Lower leg skin (tissue), 4 donors: ENCODE data around the gene IL4. TPM values are rescaled to one million over a fixed set of nuclear protein-coding genes. Genes with fewer than 3 reads are reported as not detected.

Experiments
- DNase-seq, 2 donors: peaks; one replicate each; pipeline ENCODE4 v3.0.0-alpha.2; 2019; ENCODE audit warnings: low spot score in 2 of 2
- H3K4me3 ChIP-seq: fragments of 200-600 bp; sonication (generic); 2 replicates; pipeline ENCODE4 v1.5.1; 2017; ENCODE audit warnings: mild to moderate bottlenecking, low read depth; ENCODE audit not compliant: poor library complexity, severe bottlenecking
- POLR2A ChIP-seq, 2 donors: fragments of 450-650 bp; IDR thresholded peaks; one replicate each; pipeline ENCODE4 v1.6.1; 2016 to 2017; ENCODE audit warnings: antibody characterized with exemption in 2 of 2, mild to moderate bottlenecking in 1 of 2, moderate library complexity in 1 of 2
- WGBS, 2 donors: methylation state at CpG; one replicate each; pipeline ENCODE4 v1.1.5; 2018; 5-methylcytosine and 5-hydroxymethylcytosine counted together
- intact Hi-C: fragments of 100-400 bp; cut with DNase I; formaldehyde crosslinking; loops from one replicate; pipeline ENCODE4 v1.15.0; 2023; ENCODE audit warnings: low total_unique reads
- total RNA-seq, 4 donors: library from RNA; depleted of rRNA; stranded (reverse); fragments of >200 nt; gene quantifications; one replicate each; pipeline ENCODE4 v1.1.0, GENCODE V29; 2016
- TF ChIP-seq, protein P1 (sequence below), 3 donors: fragments of 450-650 bp; IDR thresholded peaks; one replicate each; pipeline ENCODE4 v1.5.1; 2016; ENCODE audit warnings: antibody characterized with exemption in 3 of 3, mild to moderate bottlenecking in 3 of 3, moderate library complexity in 2 of 3

IL4 gene
- total RNA-seq, 4 donors from 2014 or later = not detected

DNA sequence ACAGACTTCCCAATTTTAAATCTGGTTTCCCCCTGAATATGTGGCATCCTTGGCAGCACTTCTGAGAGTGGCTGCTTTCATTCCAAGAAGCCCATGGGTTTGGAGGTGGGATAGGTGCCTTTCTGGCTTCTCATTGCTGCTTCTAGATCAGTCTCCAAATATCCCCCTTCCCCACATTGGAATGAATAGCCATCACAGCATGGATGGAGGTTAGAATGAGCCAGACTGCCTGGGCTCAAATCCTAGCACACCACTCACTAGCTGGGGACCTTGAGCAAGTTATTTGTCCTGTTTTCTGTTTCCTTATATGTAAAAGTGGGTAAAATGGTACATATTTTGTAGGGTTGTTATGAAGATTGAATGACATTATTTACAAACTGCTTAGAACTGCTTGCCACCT lies 29.6 kb upstream of the IL4 start:
- no peak for DNase-seq
- H3K4me3 ChIP-seq = no peak overlapping the region
- intact Hi-C loops = no loop called here
- TF ChIP-seq, protein P1, sequence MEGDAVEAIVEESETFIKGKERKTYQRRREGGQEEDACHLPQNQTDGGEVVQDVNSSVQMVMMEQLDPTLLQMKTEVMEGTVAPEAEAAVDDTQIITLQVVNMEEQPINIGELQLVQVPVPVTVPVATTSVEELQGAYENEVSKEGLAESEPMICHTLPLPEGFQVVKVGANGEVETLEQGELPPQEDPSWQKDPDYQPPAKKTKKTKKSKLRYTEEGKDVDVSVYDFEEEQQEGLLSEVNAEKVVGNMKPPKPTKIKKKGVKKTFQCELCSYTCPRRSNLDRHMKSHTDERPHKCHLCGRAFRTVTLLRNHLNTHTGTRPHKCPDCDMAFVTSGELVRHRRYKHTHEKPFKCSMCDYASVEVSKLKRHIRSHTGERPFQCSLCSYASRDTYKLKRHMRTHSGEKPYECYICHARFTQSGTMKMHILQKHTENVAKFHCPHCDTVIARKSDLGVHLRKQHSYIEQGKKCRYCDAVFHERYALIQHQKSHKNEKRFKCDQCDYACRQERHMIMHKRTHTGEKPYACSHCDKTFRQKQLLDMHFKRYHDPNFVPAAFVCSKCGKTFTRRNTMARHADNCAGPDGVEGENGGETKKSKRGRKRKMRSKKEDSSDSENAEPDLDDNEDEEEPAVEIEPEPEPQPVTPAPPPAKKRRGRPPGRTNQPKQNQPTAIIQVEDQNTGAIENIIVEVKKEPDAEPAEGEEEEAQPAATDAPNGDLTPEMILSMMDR (IDR thresholded peaks at IDR 0.05) = no peak
- no peak for TF ChIP-seq POLR2A (IDR thresholded peaks at IDR 0.05)

DNA sequence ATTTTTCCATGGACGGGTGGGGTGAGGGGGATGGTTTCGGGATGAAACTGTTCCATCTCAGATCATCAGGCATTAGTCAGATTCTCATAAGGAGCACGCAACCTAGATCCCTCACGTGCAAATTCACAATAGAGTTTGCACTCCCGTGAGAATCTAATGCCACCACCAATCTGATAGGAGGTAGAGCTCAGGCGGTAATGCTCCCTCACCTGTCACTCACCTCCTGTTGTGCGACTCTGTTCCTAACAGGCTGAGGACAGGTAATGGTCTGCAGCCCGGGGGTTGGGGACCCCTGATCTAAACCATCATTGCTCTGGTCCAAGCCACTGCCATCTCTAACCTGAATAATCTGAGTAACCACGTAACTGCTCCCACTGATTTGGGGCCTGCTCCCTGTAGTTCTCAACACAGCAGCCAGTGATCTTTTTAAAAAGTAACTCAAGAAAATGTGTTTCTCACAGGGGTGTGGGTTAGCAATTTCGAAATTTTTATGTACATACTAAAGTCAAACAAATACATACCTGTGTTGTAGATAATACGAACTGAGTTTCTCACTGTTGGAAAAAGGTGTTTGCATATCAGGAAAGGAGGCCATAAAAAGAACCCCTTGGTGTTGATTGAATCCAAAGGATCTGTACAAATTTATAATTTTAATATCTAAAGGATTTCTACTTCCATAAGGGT lies 27.1 kb upstream of the IL4 start:
- 94 to 95% methylated on average over 11 of the region's 11 CpGs for WGBS, 2 donors
- intact Hi-C loops = no loop called here
- no peak for DNase-seq
- H3K4me3 ChIP-seq = no peak overlapping the region
- TF ChIP-seq, protein P1 (IDR thresholded peaks at IDR 0.05) = no peak
- TF ChIP-seq POLR2A (IDR thresholded peaks at IDR 0.05) = no peak

DNA sequence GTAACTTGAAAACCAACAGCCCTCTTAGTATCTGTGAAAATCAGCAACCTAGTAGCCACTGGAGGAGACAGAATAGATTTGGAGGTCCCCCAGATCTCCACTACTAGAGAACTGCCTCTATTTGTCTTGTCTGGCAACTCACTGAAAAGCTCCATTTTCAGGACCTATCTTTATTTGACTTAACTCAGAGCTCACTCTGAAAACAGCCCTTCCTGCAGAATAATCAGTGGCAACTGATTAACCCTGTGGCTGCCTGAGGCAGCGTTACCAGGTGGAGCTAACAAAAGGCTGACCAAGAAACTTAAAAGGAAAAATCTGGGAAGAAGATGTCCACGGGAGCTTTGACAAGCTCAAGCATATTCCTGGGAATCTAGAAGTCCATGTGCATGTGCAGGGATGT lies 26.3 kb upstream of the IL4 start:
- no peak overlapping the region for H3K4me3 ChIP-seq
- intact Hi-C loops = no loop called here
- no peak for TF ChIP-seq POLR2A (IDR thresholded peaks at IDR 0.05)
- TF ChIP-seq, protein P1 (IDR thresholded peaks at IDR 0.05) = no peak
- WGBS, 2 donors = 91 to 93% methylated on average over 2 of the region's 2 CpGs
- DNase-seq = no peak

DNA sequence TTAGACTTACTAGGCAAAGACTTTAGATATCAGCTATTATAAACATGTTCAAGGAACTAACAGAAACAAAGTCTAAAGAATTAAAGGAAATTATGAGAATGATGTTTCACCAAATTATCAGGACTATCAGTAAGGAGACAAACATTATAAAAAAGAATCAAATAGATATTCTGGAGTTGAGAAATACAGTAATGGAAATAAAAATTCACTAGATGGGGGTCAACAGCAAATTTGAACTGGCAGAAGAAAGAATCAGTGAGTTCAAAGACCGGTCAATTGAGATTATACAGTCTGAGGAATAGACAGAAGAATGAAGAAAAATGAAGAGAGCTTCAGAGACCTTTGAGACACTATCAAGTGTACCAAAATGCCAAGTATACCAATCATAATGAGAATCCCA lies 25.4 kb upstream of the IL4 start:
- no peak for DNase-seq
- H3K4me3 ChIP-seq = no peak overlapping the region
- 95 to 98% methylated on average over 1 of the region's 1 CpG for WGBS, 2 donors
- intact Hi-C loops = no loop called here
- TF ChIP-seq, protein P1 (IDR thresholded peaks at IDR 0.05) = no peak
- TF ChIP-seq POLR2A (IDR thresholded peaks at IDR 0.05) = no peak

DNA sequence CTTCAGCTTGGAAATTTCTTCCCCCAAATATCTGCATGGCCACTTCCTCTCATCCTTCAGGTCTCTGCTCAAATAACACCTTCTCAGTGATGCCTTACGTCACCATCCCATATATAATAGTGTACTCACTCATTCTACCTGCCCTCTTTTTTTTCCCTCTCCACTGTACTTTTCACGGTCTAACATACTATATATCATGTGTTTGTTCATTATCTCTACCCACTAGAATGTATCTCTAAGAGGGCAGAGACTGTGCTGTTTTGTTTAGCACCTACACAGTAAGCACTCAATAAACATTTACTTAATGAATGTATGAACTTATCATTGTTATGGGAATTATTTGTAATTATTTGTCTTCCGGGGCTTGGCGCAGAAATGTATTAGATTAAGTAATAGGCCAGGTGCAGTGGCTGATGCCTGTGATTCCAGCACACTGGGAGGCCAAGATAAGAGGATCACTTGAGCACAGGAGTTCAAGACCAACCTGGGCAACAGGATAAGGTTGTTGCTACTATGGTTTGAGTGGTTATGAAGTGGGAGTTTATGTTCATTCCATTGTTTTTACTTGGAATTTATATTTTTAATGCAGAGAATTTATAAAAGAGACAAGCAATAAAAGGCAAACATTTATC lies 21.8 kb upstream of the IL4 start:
- no peak for DNase-seq
- H3K4me3 ChIP-seq = no peak overlapping the region
- intact Hi-C loops = no loop called here
- TF ChIP-seq, protein P1 (IDR thresholded peaks at IDR 0.05) = no peak
- no peak for TF ChIP-seq POLR2A (IDR thresholded peaks at IDR 0.05)
- 84 to 89% methylated on average over 4 of the region's 4 CpGs for WGBS, 2 donors
